HepG2 (cell line): ENCODE measurements around the gene FOSL2. TPM values are rescaled to one million over a fixed set of nuclear protein-coding genes. Genes with fewer than 3 reads are reported as not detected.

Source experiments
- AHDC1 ChIP-seq: sonication (generic); formaldehyde crosslinking; IDR thresholded peaks from 2 replicates; pipeline ENCODE4 v1.5.1; 2020; ENCODE audit warnings: mild to moderate bottlenecking, missing genetic modification reagents, borderline replicate concordance
- CREM ChIP-seq, 2 experiments: sonication (generic) in 1 of 2; formaldehyde crosslinking in 1 of 2; IDR thresholded peaks; 2 replicates each; pipeline versions ENCODE4 v1.4.0 to v1.6.1; 2016 to 2020; ENCODE audit warnings: antibody characterized with exemption in 1 of 2, mild to moderate bottlenecking in 1 of 2, missing genetic modification reagents in 1 of 2
- FOXA3 ChIP-seq: IDR thresholded peaks from 2 replicates; pipeline ENCODE4 v1.6.1; 2016; ENCODE audit warnings: missing genetic modification reagents, missing compliant biosample characterization
- GABPB1 ChIP-seq: IDR thresholded peaks from 2 replicates; pipeline ENCODE4 v1.6.1; 2016; ENCODE audit warnings: mild to moderate bottlenecking, missing genetic modification reagents, moderate library complexity, missing compliant biosample characterization
- MZF1 ChIP-seq: sonication (generic); formaldehyde crosslinking; IDR thresholded peaks from 2 replicates; pipeline ENCODE4 v1.8.1; 2023; ENCODE audit warnings: mild to moderate bottlenecking, missing genetic modification reagents, borderline replicate concordance
- RCOR2 ChIP-seq: IDR thresholded peaks from 2 replicates; pipeline ENCODE4 v1.6.1; 2016; ENCODE audit warnings: missing biosample characterization, missing genetic modification reagents
- SIX4 ChIP-seq: sonication (generic); formaldehyde crosslinking; IDR thresholded peaks from 2 replicates; pipeline ENCODE4 v1.4.0; 2020; ENCODE audit warnings: missing genetic modification reagents
- ZNF205 ChIP-seq: IDR thresholded peaks from 2 replicates; pipeline ENCODE4 v1.6.1; 2018; ENCODE audit warnings: missing biosample characterization, missing genetic modification reagents
- ZNF34 ChIP-seq: sonication (generic); formaldehyde crosslinking; IDR thresholded peaks from 2 replicates; pipeline ENCODE4 v1.4.0; 2020; ENCODE audit warnings: mild to moderate bottlenecking, missing genetic modification reagents, borderline replicate concordance
- ZNF616 ChIP-seq: sonication (generic); formaldehyde crosslinking; IDR thresholded peaks from 2 replicates; pipeline ENCODE4 v1.5.0; 2020; ENCODE audit warnings: low read depth, mild to moderate bottlenecking, missing genetic modification reagents
- ZNF75D ChIP-seq: sonication (generic); formaldehyde crosslinking; IDR thresholded peaks from 2 replicates; pipeline ENCODE4 v1.8.1; 2023; ENCODE audit warnings: missing genetic modification reagents, mild to moderate bottlenecking, borderline replicate concordance
- ZNF780A ChIP-seq: sonication (generic); formaldehyde crosslinking; IDR thresholded peaks from 2 replicates; pipeline ENCODE4 v1.8.0; 2022; ENCODE audit warnings: mild to moderate bottlenecking, missing genetic modification reagents, moderate library complexity
- polyA plus RNA-seq, 8 experiments: library from polyadenylated mRNA; depleted of rRNA in 3 of 8; stranded (reverse) in 7 of 8; unstranded in 1 of 8; fragments of >200 nt; fragmentation: Illumina TruSeq in 4 of 8; extraction: Trizol in 4 of 8; gene quantifications; 2 replicates each; pipeline versions ENCODE4 v1.2.1 to v1.2.3, GENCODE V29; 2011 to 2016; ENCODE audit warnings: low read depth in 4 of 8, missing spikeins in 1 of 8, mixed read lengths in 1 of 8; ENCODE audit not compliant: insufficient read depth in 1 of 8
- total RNA-seq, 5 experiments: library from RNA; depleted of rRNA; stranded (reverse); fragments of >200 nt; fragmentation: Illumina TruSeq; extraction: Trizol; gene quantifications; 2 replicates each; pipeline ENCODE4 v1.2.3, GENCODE V29; 2016; ENCODE audit warnings: low read depth in 1 of 5
- TF ChIP-seq, protein P1 (sequence below): sonication (generic); formaldehyde crosslinking; IDR thresholded peaks from 2 replicates; pipeline ENCODE4 v1.8.1; 2023; ENCODE audit warnings: mild to moderate bottlenecking, missing genetic modification reagents
- TF ChIP-seq, protein P2 (sequence below): sonication (generic); formaldehyde crosslinking; conservative IDR thresholded peaks from 2 replicates; pipeline ENCODE4 v1.4.0; 2020; ENCODE audit warnings: missing genetic modification reagents

The FOSL2 gene
- total and polyA plus RNA-seq, 2 of the 13 experiments (the other 11 are each of a cell fraction or from before 2014, with no cell fraction given), result 3.4 to 18.1 TPM

- TF ChIP-seq AHDC1 (CRISPR knock-in tag) (peak; percentile 57; the same call in 1 of the 2 replicates), ZNF616 (CRISPR knock-in tag) (peak; percentile 89; the same call in 1 of the 2 replicates), ZNF205 (CRISPR knock-in tag) (0 out of 2 replicates have a peak, but pooled peaks have one; percentile 15), CREM (IDR thresholded peaks at IDR 0.05) (no peak), CREM (CRISPR knock-in tag; IDR thresholded peaks at IDR 0.05) (no peak), MZF1 (no peak), ZNF780A (CRISPR knock-in tag) (no peak), GABPB1 (peak; percentile 46; the same call in 1 of the 2 replicates), ZNF34 (CRISPR knock-in tag) (peak; percentile 46), SIX4 (CRISPR knock-in tag) (0 out of 2 replicates have a peak, but pooled peaks have one; percentile 36), RCOR2 (CRISPR knock-in tag) (peak; percentile 91; the same call in 1 of the 2 replicates), ZNF75D (0 out of 2 replicates have a peak, but pooled peaks have one; percentile 72), FOXA3 (CRISPR knock-in tag) (no peak)
- TF ChIP-seq, protein P1, sequence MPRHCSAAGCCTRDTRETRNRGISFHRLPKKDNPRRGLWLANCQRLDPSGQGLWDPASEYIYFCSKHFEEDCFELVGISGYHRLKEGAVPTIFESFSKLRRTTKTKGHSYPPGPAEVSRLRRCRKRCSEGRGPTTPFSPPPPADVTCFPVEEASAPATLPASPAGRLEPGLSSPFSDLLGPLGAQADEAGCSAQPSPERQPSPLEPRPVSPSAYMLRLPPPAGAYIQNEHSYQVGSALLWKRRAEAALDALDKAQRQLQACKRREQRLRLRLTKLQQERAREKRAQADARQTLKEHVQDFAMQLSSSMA (CRISPR knock-in tag), result peak; percentile 8; the same call in 1 of the 2 replicates
- TF ChIP-seq, protein P2, sequence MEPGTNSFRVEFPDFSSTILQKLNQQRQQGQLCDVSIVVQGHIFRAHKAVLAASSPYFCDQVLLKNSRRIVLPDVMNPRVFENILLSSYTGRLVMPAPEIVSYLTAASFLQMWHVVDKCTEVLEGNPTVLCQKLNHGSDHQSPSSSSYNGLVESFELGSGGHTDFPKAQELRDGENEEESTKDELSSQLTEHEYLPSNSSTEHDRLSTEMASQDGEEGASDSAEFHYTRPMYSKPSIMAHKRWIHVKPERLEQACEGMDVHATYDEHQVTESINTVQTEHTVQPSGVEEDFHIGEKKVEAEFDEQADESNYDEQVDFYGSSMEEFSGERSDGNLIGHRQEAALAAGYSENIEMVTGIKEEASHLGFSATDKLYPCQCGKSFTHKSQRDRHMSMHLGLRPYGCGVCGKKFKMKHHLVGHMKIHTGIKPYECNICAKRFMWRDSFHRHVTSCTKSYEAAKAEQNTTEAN (CRISPR knock-in tag), result peak; percentile 91
Observed at GRCh38 chr2:28390746-28391563, 1.7 kb upstream of the FOSL2 start (continued).
